ENCODE measurements around the gene REG1A.

DNA sequence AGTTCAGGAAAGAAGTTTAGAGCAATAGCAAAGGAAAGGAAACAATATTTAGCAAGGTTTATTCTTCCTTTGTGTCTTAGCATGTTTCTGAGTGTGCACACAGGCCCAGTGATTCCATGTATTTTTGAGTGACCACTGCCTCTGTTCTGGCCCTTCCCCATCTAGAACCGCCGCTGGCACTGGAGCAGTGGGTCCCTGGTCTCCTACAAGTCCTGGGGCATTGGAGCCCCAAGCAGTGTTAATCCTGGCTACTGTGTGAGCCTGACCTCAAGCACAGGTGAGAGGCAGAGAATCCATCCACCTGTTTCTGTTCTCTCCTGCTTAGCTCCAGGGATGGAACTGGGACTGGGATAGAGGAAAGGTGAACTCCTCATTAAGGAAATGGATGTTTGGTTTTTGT is 2.4 kb downstream of the REG1A start:
- TF ChIP-seq POLR2AphosphoS5 (IDR thresholded peaks at IDR 0.05; ENCODE audit: low read depth, low read length) (no peak), POLR2A (IDR thresholded peaks at IDR 0.05; ENCODE audit: low read depth, low read length) (no peak), TAF1 (IDR thresholded peaks at IDR 0.05; ENCODE audit: low read depth, low read length) (no peak)

Data from GM12891 (cell line).